GM19455 (cell line): Measurements from ENCODE around the gene CD44.
A peak's percentile ranks its signal among the peaks of the same experiment; 100 is the strongest.

Experiments
- ATAC-seq: cut with Tn5 transposase; IDR thresholded peaks from one replicate; pipeline ENCODE4 v1.9.1; 2021; ENCODE audit not compliant: unreplicated experiment

Gene CD44

DNA sequence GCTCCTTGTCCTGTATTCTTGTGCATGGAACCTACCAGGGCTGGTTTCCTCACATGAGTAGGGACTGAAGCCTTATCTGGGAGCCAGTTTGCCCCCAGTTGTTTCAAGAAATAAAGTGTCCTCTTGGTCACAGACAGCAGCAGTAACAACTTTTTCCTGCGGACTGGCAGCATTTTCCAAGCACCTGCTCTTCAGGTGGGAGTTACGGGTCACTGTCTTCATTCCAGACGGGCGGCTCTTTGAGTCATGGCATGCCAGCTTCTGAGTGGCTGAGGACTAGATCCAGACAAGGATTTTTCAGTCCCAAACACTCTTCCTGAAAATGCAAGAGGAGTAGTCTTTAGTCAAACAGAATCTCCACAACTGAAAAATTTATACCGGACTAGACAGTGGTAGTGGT lies 2.7 kb upstream of the CD44 start:
- ATAC-seq, result no peak

- no peak for ATAC-seq
Measured at GRCh38 chr11:35138058-35138457, 913 bp upstream of the CD44 start.

- ATAC-seq, result no peak
Measured at GRCh38 chr11:35138606-35138942, 397 bp upstream of the CD44 start.

DNA sequence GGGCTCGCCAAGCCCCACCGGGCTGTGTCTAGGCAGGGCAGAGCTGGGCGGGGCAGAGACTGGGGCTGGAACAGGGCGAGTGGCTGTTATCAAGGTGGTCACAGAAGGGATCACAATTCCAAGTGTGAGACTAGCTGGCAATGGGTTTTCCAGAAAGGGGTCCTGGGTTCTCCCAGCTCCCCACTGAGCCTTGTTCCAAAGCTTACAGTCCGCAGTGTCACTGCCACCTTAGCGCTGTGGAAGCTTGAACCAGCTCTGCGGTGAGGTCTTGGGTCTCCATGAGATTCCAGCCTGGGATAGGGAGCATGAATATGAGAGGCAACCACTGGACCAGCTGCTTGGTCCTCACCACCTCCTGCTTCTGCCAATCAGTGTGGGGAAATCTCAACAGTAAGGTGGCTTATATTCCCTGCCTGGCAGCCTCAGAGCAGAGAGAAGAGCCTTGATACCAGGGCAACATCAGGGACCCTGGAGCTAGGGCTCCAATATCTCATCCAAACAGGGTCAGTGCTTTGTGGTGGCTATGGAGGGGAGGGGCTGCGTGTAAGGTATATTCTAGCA lies 831 bp downstream of the CD44 start:
- no peak for ATAC-seq

DNA sequence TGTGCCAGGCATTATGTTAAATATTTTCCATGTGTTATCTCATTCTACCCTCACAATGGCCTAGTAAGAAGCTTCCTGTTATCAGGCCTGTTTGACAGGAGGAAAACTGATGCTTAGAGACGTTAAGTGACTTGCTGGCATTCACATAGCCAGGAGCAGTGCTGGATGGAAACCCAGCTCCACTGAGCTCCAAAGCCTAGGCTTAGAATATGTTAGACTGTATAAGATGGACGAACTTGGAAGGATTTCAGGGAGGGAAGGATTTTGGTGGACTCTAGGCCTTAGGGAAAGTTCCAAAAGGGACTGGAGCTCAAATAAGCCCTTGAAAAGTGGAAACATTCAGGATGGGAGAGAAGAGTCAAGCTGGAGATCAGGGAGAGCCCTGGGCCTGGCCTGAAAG lies 2.1 kb downstream of the CD44 start:
- no peak for ATAC-seq

GRCh38 chr11:35141571-35141971 lies 2.6 kb downstream of the CD44 start:
- ATAC-seq, result no peak

DNA sequence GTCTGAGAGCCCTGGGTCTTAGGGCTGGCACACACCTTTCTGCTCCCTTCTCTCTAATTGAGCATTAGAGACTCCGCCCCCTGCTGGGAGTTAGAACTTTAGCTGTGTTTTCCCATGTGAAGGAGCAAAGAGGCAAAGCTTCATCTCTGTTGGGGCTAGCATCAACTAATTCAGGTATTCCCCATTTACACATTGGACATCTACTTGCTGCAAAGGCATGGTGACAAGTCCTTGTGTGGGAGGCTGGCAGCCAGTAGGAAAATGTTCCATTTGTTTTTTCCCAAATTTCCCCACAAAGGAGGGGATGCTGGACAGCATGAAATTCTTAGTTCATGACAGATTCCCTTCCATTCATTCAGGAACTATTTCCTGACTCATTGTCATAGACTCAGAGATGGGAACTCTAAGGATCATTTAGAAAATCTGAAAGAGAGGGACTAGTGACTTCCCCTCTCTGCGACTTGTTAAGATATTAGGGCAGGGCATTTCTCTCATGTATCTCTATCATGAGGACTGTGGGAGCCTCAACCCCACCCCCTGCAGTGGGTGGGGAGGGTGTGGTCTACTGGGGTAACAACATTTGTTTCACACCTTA lies 3.6 kb downstream of the CD44 start:
- ATAC-seq, result no peak

GRCh38 chr11:35143297-35144135 lies 4.5 kb downstream of the CD44 start:
- no peak for ATAC-seq

- ATAC-seq, result peak; percentile 47
Measured at GRCh38 chr11:35144136-35144741, 5.3 kb downstream of the CD44 start.

GRCh38 chr11:35144806-35145205 lies 5.8 kb downstream of the CD44 start:
- ATAC-seq, result no peak

DNA sequence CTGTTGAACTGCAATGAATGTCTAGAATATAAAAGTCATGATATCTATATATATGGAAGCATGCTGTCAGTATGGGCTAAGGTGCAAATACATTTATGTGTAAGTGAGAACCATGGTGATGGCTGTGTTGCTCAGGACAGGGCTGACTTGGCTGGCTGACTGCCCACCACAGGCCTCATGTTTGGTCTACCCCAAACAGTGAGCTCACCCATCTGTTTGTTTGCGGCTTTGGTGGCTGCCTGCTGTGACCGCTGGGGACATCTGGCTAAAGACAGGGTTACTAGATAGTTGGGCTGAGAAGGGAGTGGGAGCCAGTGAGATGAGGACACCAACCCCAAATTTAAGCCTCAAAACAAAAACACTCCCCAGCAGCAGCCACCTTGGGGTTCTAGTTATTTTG lies 6.3 kb downstream of the CD44 start:
- peak; percentile 45 for ATAC-seq

DNA sequence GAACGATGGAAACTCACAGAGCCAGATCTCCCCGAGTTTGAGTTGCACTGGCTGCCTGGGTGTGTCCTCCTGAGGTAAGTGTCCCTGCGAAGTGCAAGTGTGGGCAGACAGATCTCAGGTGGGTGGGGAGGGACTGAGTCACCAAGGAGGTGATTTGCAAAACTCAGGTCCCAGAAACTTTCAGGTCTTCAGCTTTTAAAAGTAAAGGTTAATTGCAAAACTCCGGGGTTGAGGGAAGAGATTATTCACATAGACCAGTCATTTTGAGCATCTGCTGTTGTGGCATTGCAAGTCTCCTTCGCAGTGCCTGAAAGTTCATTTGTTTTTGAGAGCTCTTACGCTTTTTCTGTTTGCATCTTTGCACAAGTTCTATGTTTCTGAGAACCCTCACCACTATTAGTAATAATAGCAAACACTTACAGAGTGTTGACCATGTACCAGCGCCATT lies 7.1 kb downstream of the CD44 start:
- peak; percentile 27 for ATAC-seq

GRCh38 chr11:35146711-35147110 lies 7.7 kb downstream of the CD44 start:
- ATAC-seq, result no peak

DNA sequence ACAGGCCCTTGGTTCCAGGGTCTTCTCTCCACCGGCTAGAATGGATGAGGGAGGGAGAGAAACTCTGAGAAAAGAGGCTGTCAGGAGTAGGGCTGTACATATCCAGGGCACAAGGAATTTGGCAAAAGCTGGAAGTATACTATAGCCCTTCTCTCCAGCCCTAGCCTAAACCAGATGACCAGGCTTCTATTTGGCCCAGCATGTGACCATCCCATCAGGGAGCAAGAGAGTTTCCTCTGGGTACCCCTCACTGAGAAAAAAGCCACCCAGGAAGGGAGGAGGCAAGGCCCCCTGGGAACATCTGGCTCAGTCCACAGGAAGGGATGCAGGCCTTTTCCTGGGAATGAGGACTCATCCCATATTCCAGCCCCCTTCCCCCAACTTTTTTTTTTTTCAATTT lies 8.3 kb downstream of the CD44 start:
- no peak for ATAC-seq

- ATAC-seq, result no peak
Measured at GRCh38 chr11:35148163-35148837, 9.3 kb downstream of the CD44 start.

DNA sequence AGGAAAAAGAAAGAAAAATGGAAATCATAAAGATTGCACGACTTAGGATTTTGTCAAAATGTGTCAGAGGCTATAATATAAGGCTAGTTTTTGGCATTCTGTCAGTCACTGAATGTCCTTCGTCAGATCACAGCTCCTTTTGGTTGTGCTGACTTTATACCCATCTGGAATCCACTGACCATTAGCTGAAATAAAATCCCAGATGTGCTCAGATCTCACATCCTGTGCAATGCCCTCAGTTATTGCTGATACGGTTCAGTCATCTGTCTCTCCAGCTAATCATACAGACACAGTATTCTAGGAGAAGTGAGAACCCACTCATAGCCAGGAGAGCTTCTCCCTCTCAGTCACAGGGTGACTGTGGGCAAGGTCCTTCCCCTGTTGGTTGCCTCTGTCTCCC lies 11.5 kb downstream of the CD44 start:
- no peak for ATAC-seq

DNA sequence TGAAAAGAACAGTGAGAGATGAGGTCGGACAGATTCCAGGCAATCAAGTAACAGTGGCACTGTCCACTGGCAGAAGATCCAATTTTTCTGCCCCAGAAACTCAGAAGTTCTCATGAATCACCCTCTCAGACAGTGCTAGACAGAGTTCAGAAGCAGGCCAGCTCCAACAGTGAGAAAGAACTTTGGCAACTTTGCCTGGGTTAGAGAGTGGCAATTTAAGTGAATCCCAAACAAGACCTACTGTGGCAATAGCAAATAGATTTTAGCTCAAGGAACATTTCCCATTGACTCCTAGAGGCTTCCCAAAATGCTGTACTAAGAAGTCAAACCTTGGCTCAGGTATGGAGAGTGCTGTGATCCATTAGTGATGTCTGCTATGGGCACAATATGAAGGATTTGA lies 12.3 kb downstream of the CD44 start:
- ATAC-seq, result no peak

DNA sequence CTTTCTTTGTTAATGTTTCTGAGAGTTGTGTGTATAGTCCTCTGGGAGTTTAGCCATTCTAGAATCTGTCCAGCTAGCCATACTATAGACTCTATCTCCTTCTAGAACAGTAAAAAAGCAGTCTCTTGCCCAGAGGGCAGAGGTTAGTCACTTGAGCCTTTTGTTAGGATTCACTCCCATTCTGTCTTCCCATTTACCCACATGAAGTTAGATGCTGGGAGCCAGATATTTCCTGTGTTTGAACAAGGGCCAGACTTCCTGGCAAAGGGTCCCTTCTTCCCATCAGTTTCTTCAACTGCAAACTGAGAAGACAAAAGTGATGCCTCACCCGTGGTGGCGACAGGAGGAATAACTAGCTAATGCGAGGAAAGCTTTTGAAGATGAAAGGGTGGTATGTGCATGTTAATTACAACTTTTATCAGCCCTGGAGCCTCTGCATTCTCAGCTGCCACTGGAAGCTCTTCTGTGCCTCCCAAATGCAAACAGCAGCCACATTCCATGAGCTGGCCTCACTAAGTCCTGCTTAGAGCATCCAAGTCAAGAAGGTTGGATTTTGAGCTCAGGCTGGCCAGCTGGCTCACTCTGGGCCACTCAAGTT lies 12.8 kb downstream of the CD44 start:
- ATAC-seq, result no peak

DNA sequence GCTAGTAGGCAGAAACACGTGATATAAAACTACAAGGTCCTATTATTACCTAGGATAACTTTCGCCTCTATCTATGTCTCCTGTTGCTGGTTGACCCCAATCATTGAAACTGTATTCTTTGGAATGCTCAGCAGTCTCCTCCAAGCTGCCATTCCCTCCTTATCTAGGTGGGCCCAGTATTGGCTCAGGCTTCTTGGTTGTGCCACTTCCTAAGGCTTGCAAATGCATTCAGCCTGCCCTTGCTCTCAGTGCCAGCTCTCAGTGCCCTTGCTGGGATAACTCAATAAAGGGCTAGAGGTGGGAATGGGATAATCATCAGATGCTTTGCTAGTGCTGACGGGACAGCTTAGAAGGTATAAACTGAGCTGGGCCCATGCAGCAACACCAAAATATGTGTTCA lies 13.6 kb downstream of the CD44 start:
- ATAC-seq, result no peak

DNA sequence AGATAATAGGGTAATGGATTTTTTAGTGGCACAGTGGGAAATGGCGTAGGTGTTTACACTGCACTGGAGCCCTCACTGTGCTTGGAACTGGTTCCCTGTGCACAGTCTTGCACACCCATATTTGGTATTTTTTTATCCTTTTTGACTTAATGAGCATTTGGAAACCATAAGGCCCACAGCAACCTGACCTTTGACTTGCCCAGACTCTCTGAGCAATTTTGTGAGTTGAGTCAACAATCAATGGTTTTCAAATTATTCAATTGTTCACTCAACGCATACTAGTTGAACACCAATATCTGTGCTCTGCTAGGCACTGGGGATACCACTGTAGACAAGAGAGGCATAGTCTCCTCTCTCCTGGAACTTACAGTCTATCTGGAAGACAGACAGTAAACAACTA lies 14.3 kb downstream of the CD44 start:
- ATAC-seq, result no peak

DNA sequence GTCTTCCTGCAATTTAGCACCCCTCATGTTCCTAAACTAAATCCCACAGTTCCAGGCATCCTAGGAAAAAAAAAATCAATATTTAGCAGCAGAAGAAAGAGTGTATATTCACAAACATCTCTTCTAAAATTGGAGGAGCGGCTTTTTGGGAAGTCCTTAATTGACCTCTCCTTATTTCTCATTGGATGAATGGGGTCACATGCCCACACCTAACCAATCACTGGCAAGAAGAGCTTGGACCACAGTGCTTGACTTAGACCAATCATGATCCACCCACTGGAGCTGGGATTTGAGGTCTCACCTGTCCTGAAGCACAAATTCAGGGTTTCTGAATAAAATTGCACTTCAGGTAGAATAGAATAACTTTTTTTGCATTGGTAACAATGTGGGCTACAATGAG lies 16.0 kb downstream of the CD44 start:
- ATAC-seq, result no peak
